ENCODE results near the gene CABP1. TPM values are rescaled to one million over a fixed set of nuclear protein-coding genes. Genes with fewer than 3 reads are reported as not detected.
A peak's percentile ranks its signal among the peaks of the same experiment; 100 is the strongest.

CABP1 gene
- total and polyA plus RNA-seq, 7 donors, result 1.6 to 4.8 (median 2.3) TPM

- no peaks in the 10 kb centered on the region for H3K9me3 ChIP-seq
- no peak for TF ChIP-seq CTCF (IDR thresholded peaks at IDR 0.05)
- intact Hi-C loops (cut with DNase I), result loop anchor here in 1 of 2 donors (5.0 to 10.0 kb wide), 2 partner anchors 39 to 241 kb away; partner anchors contain the start of genes GATC and TRIAP1
- H3K27me3 ChIP-seq (ENCODE audit: insufficient read depth in 3 of 3, low read length in 2 of 3), result no peaks in the 10 kb centered on the region
- ATAC-seq (peak; percentile 91 to 93 (median 91)), DNase-seq (peak; percentile 97 to 99)
- peaks cover 30% of the 10 kb centered on the region for H3K4me1 ChIP-seq
- WGBS, 3 donors, result 0 to 1% (median 0%) methylated on average over 44 to 46 of the region's 46 CpGs
- H3K4me3 ChIP-seq, result peak overlapping the region; percentile 96
- no peaks in the 10 kb centered on the region for H3K36me3 ChIP-seq (ENCODE audit: insufficient read depth in 1 of 2, low read depth in 1 of 2)
- peak overlapping the region; percentile 95 for H3K27ac ChIP-seq
Measured at GRCh38 chr12:120686151-120686689, 45.8 kb downstream of the CABP1 start.

- 0 to 1% (median 0%) methylated on average over 64 to 84 of the region's 84 CpGs for WGBS, 3 donors
- Histone ChIP-seq H3K36me3 (ENCODE audit: insufficient read depth in 1 of 2, low read depth in 1 of 2) (no peaks in the 10 kb centered on the region), H3K27ac (peak within 1 kb of the TSS; percentile 95), H3K9me3 (no peaks in the 10 kb centered on the region), H3K4me1 (peaks cover 37% of the 10 kb centered on the region), H3K27me3 (ENCODE audit: insufficient read depth in 3 of 3, low read length in 2 of 3) (no peaks in the 10 kb centered on the region), H3K4me3 (peak within 1 kb of the TSS; percentile 96)
- no peak for TF ChIP-seq CTCF (IDR thresholded peaks at IDR 0.05)
- ATAC-seq, result peak; percentile 91 to 92 (median 92)
- peak; percentile 99 for DNase-seq
- intact Hi-C loops (cut with DNase I), result loop anchor here in 1 of 2 donors (5.0 to 10.0 kb wide), 2 partner anchors 40 to 242 kb away; partner anchors contain the start of genes GATC and TRIAP1
Measured at GRCh38 chr12:120686690-120687577, 46.5 kb downstream of the CABP1 start, which contains the start of gene MLEC. TSS of gene MLEC (plus strand) at chr12:120687149. CDS start at chr12:120687297, 148 bp downstream.

GRCh38 chr12:120687578-120688289 lies 47.3 kb downstream of the CABP1 start:
- Histone ChIP-seq H3K27ac (peak overlapping the region; percentile 95), H3K36me3 (ENCODE audit: insufficient read depth in 1 of 2, low read depth in 1 of 2) (no peaks in the 10 kb centered on the region), H3K27me3 (ENCODE audit: insufficient read depth in 3 of 3, low read length in 2 of 3) (no peaks in the 10 kb centered on the region), H3K9me3 (no peaks in the 10 kb centered on the region), H3K4me3 (peak overlapping the region; percentile 96), H3K4me1 (peaks cover 45% of the 10 kb centered on the region)
- intact Hi-C loops (cut with DNase I), result loop anchor here (2.0 to 10.0 kb wide), 3 partner anchors 23 to 243 kb away; partner anchors contain the start of genes GATC (in 1 of the 2), TRIAP1 (in 1 of the 2) and UNC119B (in 1 of the 2)
- WGBS, 3 donors, result 1% methylated on average over 23 to 31 of the region's 31 CpGs
- DNase-seq, result peak in 1 of 2 donors; percentile 58
- no peak for TF ChIP-seq CTCF (IDR thresholded peaks at IDR 0.05)
- ATAC-seq, result no peak

- intact Hi-C loops (cut with DNase I), result loop anchor here (2.0 to 10.0 kb wide), 3 partner anchors 22 to 244 kb away; partner anchors contain the start of genes GATC (in 1 of the 2), TRIAP1 (in 1 of the 2) and UNC119B (in 1 of the 2)
- no peaks in the 10 kb centered on the region for H3K9me3 ChIP-seq
- H3K27ac ChIP-seq, result peak overlapping the region; percentile 95
- TF ChIP-seq CTCF (IDR thresholded peaks at IDR 0.05), result no peak
- H3K4me1 ChIP-seq, result peaks cover 51% of the 10 kb centered on the region
- H3K36me3 ChIP-seq (ENCODE audit: insufficient read depth in 1 of 2, low read depth in 1 of 2), result no peaks in the 10 kb centered on the region
- ATAC-seq (no peak), DNase-seq (no peak)
- H3K27me3 ChIP-seq (ENCODE audit: insufficient read depth in 3 of 3, low read length in 2 of 3), result no peaks in the 10 kb centered on the region
- peak overlapping the region; percentile 96 for H3K4me3 ChIP-seq
- WGBS, 3 donors, result 8 to 17% (median 12%) methylated on average over 6 of the region's 6 CpGs
Measured at GRCh38 chr12:120688527-120689071, 48.2 kb downstream of the CABP1 start.

Measured in psoas muscle (tissue), 8 donors.